ENCODE data around the gene VPS13D.

- TF ChIP-seq CTCF (IDR thresholded peaks at IDR 0.05; ENCODE audit: low read depth, low read length) (no peak), POLR2A (IDR thresholded peaks at IDR 0.05; ENCODE audit: extremely low read depth, insufficient read length) (no peak), MYC (IDR thresholded peaks at IDR 0.05; ENCODE audit: low read depth, low read length) (no peak)
Observed at GRCh38 chr1:12435639-12436344, 206.0 kb downstream of the VPS13D start.
